Activated naive CD8-positive, alpha-beta T cell (primary cell): ENCODE data around the gene USP25.

ENCODE experiments used
- H3K27ac Mint-ChIP-seq: one replicate; pipeline ENCODE4 v1.8.0; 2021; ENCODE audit warnings: mixed read lengths
- H3K27me3 Mint-ChIP-seq: one replicate; pipeline ENCODE4 v1.8.0; 2021; ENCODE audit warnings: mixed read lengths
- H3K36me3 Mint-ChIP-seq: one replicate; pipeline ENCODE4 v1.8.0; 2021; ENCODE audit warnings: mixed read lengths
- H3K4me1 Mint-ChIP-seq: one replicate; pipeline ENCODE4 v1.8.0; 2021; ENCODE audit warnings: low read depth, mixed read lengths
- H3K4me3 Mint-ChIP-seq: one replicate; pipeline ENCODE4 v1.8.0; 2021; ENCODE audit warnings: mild to moderate bottlenecking, mixed read lengths
- H3K9me3 Mint-ChIP-seq: one replicate; pipeline ENCODE4 v1.8.0; 2021; ENCODE audit warnings: low read depth, mixed read lengths

USP25 gene

GRCh38 chr21:15742694-15743093 lies 12.9 kb downstream of the USP25 start:
- Mint-ChIP-seq H3K27ac (no peak overlapping the region), H3K9me3 (peaks cover 4% of the 10 kb centered on the region), H3K36me3 (peaks cover 15% of the 10 kb centered on the region), H3K4me3 (no peak overlapping the region), H3K27me3 (no peaks in the 10 kb centered on the region), H3K4me1 (peaks cover 77% of the 10 kb centered on the region)

- H3K27me3 Mint-ChIP-seq, result no peaks in the 10 kb centered on the region
- H3K4me1 Mint-ChIP-seq, result peaks cover 74% of the 10 kb centered on the region
- H3K4me3 Mint-ChIP-seq, result no peak overlapping the region
These were observed 13.8 kb downstream of the USP25 start for GRCh38 chr21:15743593-15743992.

GRCh38 chr21:15744926-15745325 lies 15.1 kb downstream of the USP25 start:
- peaks cover 75% of the 10 kb centered on the region for H3K4me1 Mint-ChIP-seq
- no peaks in the 10 kb centered on the region for H3K27me3 Mint-ChIP-seq
- no peak overlapping the region for H3K4me3 Mint-ChIP-seq
- peaks cover 14% of the 10 kb centered on the region for H3K36me3 Mint-ChIP-seq
- H3K9me3 Mint-ChIP-seq, result peaks cover 4% of the 10 kb centered on the region
- no peak overlapping the region for H3K27ac Mint-ChIP-seq

More at GRCh38 chr21:15743593-15743992, 13.8 kb downstream of the USP25 start:
- Mint-ChIP-seq H3K9me3 (peaks cover 4% of the 10 kb centered on the region), H3K36me3 (peaks cover 12% of the 10 kb centered on the region), H3K27ac (no peak overlapping the region)

GRCh38 chr21:15748586-15748985 lies 18.8 kb downstream of the USP25 start:
- Mint-ChIP-seq H3K36me3 (peaks cover 7% of the 10 kb centered on the region), H3K4me3 (no peak overlapping the region), H3K9me3 (peaks cover 4% of the 10 kb centered on the region), H3K27me3 (no peaks in the 10 kb centered on the region), H3K4me1 (peaks cover 72% of the 10 kb centered on the region), H3K27ac (no peak overlapping the region)

- Mint-ChIP-seq H3K4me3 (peak overlapping the region; percentile 40), H3K27ac (no peak overlapping the region), H3K9me3 (peaks cover 4% of the 10 kb centered on the region), H3K36me3 (peaks cover 7% of the 10 kb centered on the region), H3K4me1 (peaks cover 73% of the 10 kb centered on the region), H3K27me3 (no peaks in the 10 kb centered on the region)
These were observed 19.5 kb downstream of the USP25 start for GRCh38 chr21:15749082-15749860.

GRCh38 chr21:15749861-15750159 lies 20.0 kb downstream of the USP25 start:
- Mint-ChIP-seq H3K27me3 (no peaks in the 10 kb centered on the region), H3K36me3 (peaks cover 7% of the 10 kb centered on the region), H3K9me3 (peaks cover 4% of the 10 kb centered on the region), H3K4me1 (peaks cover 76% of the 10 kb centered on the region), H3K27ac (no peak overlapping the region), H3K4me3 (no peak overlapping the region)

GRCh38 chr21:15751037-15751436 lies 21.3 kb downstream of the USP25 start:
- no peaks in the 10 kb centered on the region for H3K27me3 Mint-ChIP-seq
- no peak overlapping the region for H3K4me3 Mint-ChIP-seq
- H3K4me1 Mint-ChIP-seq, result peaks cover 80% of the 10 kb centered on the region
- peak overlapping the region; percentile 9 for H3K27ac Mint-ChIP-seq
- peaks cover 5% of the 10 kb centered on the region for H3K36me3 Mint-ChIP-seq
- H3K9me3 Mint-ChIP-seq, result no peaks in the 10 kb centered on the region

GRCh38 chr21:15751546-15751945 lies 21.8 kb downstream of the USP25 start:
- Mint-ChIP-seq H3K27me3 (no peaks in the 10 kb centered on the region), H3K4me3 (no peak overlapping the region), H3K4me1 (peaks cover 84% of the 10 kb centered on the region), H3K36me3 (peaks cover 5% of the 10 kb centered on the region), H3K27ac (no peak overlapping the region), H3K9me3 (no peaks in the 10 kb centered on the region)

- H3K4me3 Mint-ChIP-seq, result no peak overlapping the region
- H3K27ac Mint-ChIP-seq, result no peak overlapping the region
- H3K36me3 Mint-ChIP-seq, result peaks cover 14% of the 10 kb centered on the region
- H3K4me1 Mint-ChIP-seq, result peaks cover 89% of the 10 kb centered on the region
- no peaks in the 10 kb centered on the region for H3K27me3 Mint-ChIP-seq
- peaks cover 4% of the 10 kb centered on the region for H3K9me3 Mint-ChIP-seq
These were observed 23.1 kb downstream of the USP25 start for GRCh38 chr21:15752763-15753407.

- peak overlapping the region; percentile 15 for H3K4me3 Mint-ChIP-seq
- H3K27me3 Mint-ChIP-seq, result no peaks in the 10 kb centered on the region
- peaks cover 11% of the 10 kb centered on the region for H3K9me3 Mint-ChIP-seq
- H3K36me3 Mint-ChIP-seq, result peaks cover 17% of the 10 kb centered on the region
- no peak overlapping the region for H3K27ac Mint-ChIP-seq
- H3K4me1 Mint-ChIP-seq, result peaks cover 90% of the 10 kb centered on the region
These were observed 24.0 kb downstream of the USP25 start for GRCh38 chr21:15753741-15754140.

GRCh38 chr21:15754640-15755039 lies 24.9 kb downstream of the USP25 start:
- Mint-ChIP-seq H3K27ac (no peak overlapping the region), H3K36me3 (peaks cover 15% of the 10 kb centered on the region), H3K27me3 (no peaks in the 10 kb centered on the region), H3K4me3 (no peak overlapping the region), H3K4me1 (peaks cover 86% of the 10 kb centered on the region), H3K9me3 (peaks cover 11% of the 10 kb centered on the region)

GRCh38 chr21:15755125-15755524 lies 25.3 kb downstream of the USP25 start:
- peaks cover 88% of the 10 kb centered on the region for H3K4me1 Mint-ChIP-seq
- H3K4me3 Mint-ChIP-seq, result peak overlapping the region; percentile 38
- H3K9me3 Mint-ChIP-seq, result peaks cover 11% of the 10 kb centered on the region
- H3K27ac Mint-ChIP-seq, result no peak overlapping the region
- H3K27me3 Mint-ChIP-seq, result no peaks in the 10 kb centered on the region
- peaks cover 17% of the 10 kb centered on the region for H3K36me3 Mint-ChIP-seq

GRCh38 chr21:15759469-15759868 lies 29.7 kb downstream of the USP25 start:
- Mint-ChIP-seq H3K4me1 (peaks cover 83% of the 10 kb centered on the region), H3K9me3 (peaks cover 11% of the 10 kb centered on the region), H3K27me3 (no peaks in the 10 kb centered on the region), H3K4me3 (no peak overlapping the region), H3K27ac (no peak overlapping the region), H3K36me3 (peaks cover 34% of the 10 kb centered on the region)

GRCh38 chr21:15761507-15762100 lies 31.8 kb downstream of the USP25 start:
- Mint-ChIP-seq H3K4me3 (no peak overlapping the region), H3K9me3 (peaks cover 11% of the 10 kb centered on the region), H3K27ac (no peak overlapping the region), H3K27me3 (no peaks in the 10 kb centered on the region), H3K36me3 (peaks cover 33% of the 10 kb centered on the region), H3K4me1 (peaks cover 70% of the 10 kb centered on the region)

- no peak overlapping the region for H3K4me3 Mint-ChIP-seq
- H3K9me3 Mint-ChIP-seq, result peaks cover 2% of the 10 kb centered on the region
- no peak overlapping the region for H3K27ac Mint-ChIP-seq
- peaks cover 69% of the 10 kb centered on the region for H3K4me1 Mint-ChIP-seq
- peaks cover 28% of the 10 kb centered on the region for H3K36me3 Mint-ChIP-seq
- H3K27me3 Mint-ChIP-seq, result no peaks in the 10 kb centered on the region
These were observed 33.6 kb downstream of the USP25 start for GRCh38 chr21:15763359-15763758.
